Pancreas (tissue), 10 donors: Measurements from ENCODE around the gene DCAF12. TPM values are rescaled to one million over a fixed set of nuclear protein-coding genes. Genes with fewer than 3 reads are reported as not detected.

Experiments
- ATAC-seq, 4 donors: fragments of 200-7000 bp; cut with Tn5 transposase; one replicate each; pipeline versions ENCODE4 v1.8.0 to v1.9.1; 2020; ENCODE audit warnings: mild to moderate bottlenecking in 4 of 4, moderate library complexity in 4 of 4
- DNase-seq, 6 donors: peaks; one replicate each; pipeline ENCODE4 v3.0.0-alpha.2; 2020
- FAIRE-seq: peaks from 2 replicates; lab custom pipeline; 2012; peaks lifted over from hg19 to GRCh38; lab: Jason Lieb, UNC
- H3K27ac ChIP-seq, 4 donors: fragments of 200-600 bp; sonication (generic); 1 replicate in 3 of 4; 2 replicates in 1 of 4; pipeline versions ENCODE4 v1.5.0 to v1.8.0; 2020
- H3K27me3 ChIP-seq, 4 donors: fragments of 200-600 bp; one replicate each; pipeline ENCODE4 v1.8.0; 2021
- H3K36me3 ChIP-seq, 3 donors: fragments of 200-600 bp; sonication (generic) in 1 of 3; one replicate each; pipeline versions ENCODE4 v1.5.0 to v1.8.0; 2020 to 2021
- H3K4me1 ChIP-seq, 3 donors: fragments of 200-600 bp; one replicate each; pipeline ENCODE4 v1.8.0; 2021
- H3K4me3 ChIP-seq, 4 donors: fragments of 200-600 bp; sonication (generic) in 2 of 4; one replicate each; pipeline versions ENCODE4 v1.5.0 to v1.8.0; 2020 to 2021
- H3K9me3 ChIP-seq, 4 donors: fragments of 200-600 bp; one replicate each; pipeline ENCODE4 v1.8.0; 2021
- CTCF ChIP-seq, 4 donors: fragments of 200-600 bp; sonication (generic) in 3 of 4; IDR thresholded peaks; one replicate each; pipeline versions ENCODE4 v1.5.0 to v1.8.0; 2021; ENCODE audit warnings: antibody characterized with exemption in 4 of 4
- WGBS, 2 donors: extraction: QIAGEN DNeasy Blood & Tissue Kit; methylation state at CpG; one replicate each; pipeline ENCODE4 v1.1.7; 2013; 5-methylcytosine and 5-hydroxymethylcytosine counted together
- intact Hi-C, 3 donors: fragments of 100-400 bp; cut with DNase I; formaldehyde crosslinking; loops; one replicate each; pipeline versions ENCODE4 v1.11.1 to v1.14.2; 2022
- polyA plus RNA-seq, 2 donors: library from polyadenylated mRNA; stranded (reverse); fragments of 200-250 nt; gene quantifications; one replicate each; pipeline ENCODE4 v1.2.3, GENCODE V29; 2013
- total RNA-seq, 6 donors: library from RNA; stranded (reverse); fragmentation: NEBNext Ultra II Directional in 4 of 6; extraction: Animal tissue kit (Norgen Biotek cat#: 25700) in 4 of 6; gene quantifications; one replicate each; pipeline versions ENCODE4 v1.2.1 to v1.2.4, GENCODE V29; 2021 to 2023
- donor health status: healthy with polysubstance abuse.
- donor health status: DM: no; HTN: no; CAD: no; lungs with moderate emphysema.
- donor health status: DM: no; HTN: no; CAD: no.
- donor health status: control.
- donor health status: control.
- donor health status: Bipolar disorder and iron deficiency.
- donor health status: DM: yes; HTN: yes; CAD: no.
- donor health status: DM: no; HTN: no; CAD: no.
- donor health status: DM: no; HTN: no; CAD: no.
- donor health status: DM: yes; HTN: yes; CAD: no.

The DCAF12 gene
- total and polyA plus RNA-seq, 8 donors = 5.7 to 22.1 (median 13.8) TPM

GRCh38 chr9:34049630-34050384 is 76.7 kb downstream of the DCAF12 start:
- H3K4me3 ChIP-seq = peak overlapping the region; percentile 73 to 94 (median 92)
- DNase-seq (no peak), FAIRE-seq (no peak), ATAC-seq (peak in 1 of 4 donors; percentile 3)
- H3K27ac ChIP-seq = peak overlapping the region; percentile 91 to 98 (median 96)
- intact Hi-C loops = no loop called here
- no peaks in the 10 kb centered on the region for H3K27me3 ChIP-seq
- peaks cover 0 to 19% (median 4%) of the 10 kb centered on the region in 3 donors for H3K4me1 ChIP-seq
- no peaks in the 10 kb centered on the region for H3K36me3 ChIP-seq
- 7 to 10% methylated on average over 18 of the region's 18 CpGs for WGBS, 2 donors
- no peaks in the 10 kb centered on the region for H3K9me3 ChIP-seq
- TF ChIP-seq CTCF (IDR thresholded peaks at IDR 0.05) = no peak

GRCh38 chr9:34048727-34049629 is 77.5 kb downstream of the DCAF12 start, which contains the start of gene UBAP2:
Gene UBAP2 (minus strand): TSS chr9:34048887. CDS start chr9:34017148, 31,739 bp downstream.
- Histone ChIP-seq H3K4me3 (peak within 1 kb of the TSS; percentile 73 to 94 (median 92)), H3K4me1 (peaks cover 0 to 19% (median 4%) of the 10 kb centered on the region in 3 donors), H3K27ac (peak within 1 kb of the TSS; percentile 91 to 98 (median 96)), H3K27me3 (no peaks in the 10 kb centered on the region), H3K36me3 (no peaks in the 10 kb centered on the region), H3K9me3 (no peaks in the 10 kb centered on the region)
- DNase-seq (peak; percentile 96 to 99 (median 98)), FAIRE-seq (no peak), ATAC-seq (peak; percentile 89 to 95 (median 91))
- intact Hi-C loops = no loop called here
- WGBS, 2 donors = 0% methylated on average over 66 to 70 of the region's 70 CpGs
- no peak for TF ChIP-seq CTCF (IDR thresholded peaks at IDR 0.05)

- FAIRE-seq (no peak), ATAC-seq (peak; percentile 7 to 25 (median 21)), DNase-seq (peak in 4 of 6 donors; percentile 31 to 62 (median 53))
- Histone ChIP-seq H3K9me3 (no peaks in the 10 kb centered on the region), H3K27ac (peak overlapping the region; percentile 91 to 98 (median 96)), H3K4me1 (peaks cover 0 to 19% (median 4%) of the 10 kb centered on the region in 3 donors), H3K4me3 (peak overlapping the region; percentile 73 to 94 (median 92)), H3K27me3 (no peaks in the 10 kb centered on the region), H3K36me3 (no peaks in the 10 kb centered on the region)
- intact Hi-C loops = no loop called here
- TF ChIP-seq CTCF (IDR thresholded peaks at IDR 0.05) = no peak
- 1% methylated on average over 27 to 29 of the region's 29 CpGs for WGBS, 2 donors
These were observed 78.4 kb downstream of the DCAF12 start for GRCh38 chr9:34047864-34048726.

DNA sequence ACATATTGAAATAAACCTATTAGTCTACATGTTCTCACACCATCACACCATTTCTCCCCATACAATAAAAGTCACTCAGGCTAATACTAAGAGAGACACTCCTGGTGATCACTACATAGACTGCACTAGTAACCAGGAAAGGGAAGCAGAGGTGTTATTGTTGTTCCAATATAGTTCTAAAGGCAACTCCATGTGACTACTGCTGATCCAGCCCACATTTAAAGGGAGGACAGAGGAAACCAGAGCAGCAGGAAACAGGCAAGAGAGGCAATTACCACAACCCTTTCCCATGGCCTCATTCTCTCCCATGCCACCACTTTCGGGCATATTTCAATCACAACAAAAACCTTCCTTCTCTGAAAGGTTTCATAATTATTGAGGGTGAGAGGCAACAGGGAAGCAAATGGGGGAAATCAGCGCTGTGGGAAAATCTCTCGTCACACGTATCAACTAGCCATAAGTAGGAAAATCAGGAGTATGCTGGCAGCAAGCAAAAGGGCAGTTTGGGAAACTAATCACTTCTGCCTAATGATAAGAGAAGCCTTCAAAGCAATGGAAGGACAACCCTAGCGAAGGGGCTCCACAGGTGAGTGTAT is 79.6 kb downstream of the DCAF12 start:
- peak overlapping the region in 1 of 4 donors; percentile 41 for H3K27ac ChIP-seq
- peak overlapping the region in 3 of 4 donors; percentile 73 to 94 (median 92) for H3K4me3 ChIP-seq
- H3K9me3 ChIP-seq = no peaks in the 10 kb centered on the region
- 22 to 26% methylated on average over 5 of the region's 5 CpGs for WGBS, 2 donors
- H3K27me3 ChIP-seq = no peaks in the 10 kb centered on the region
- ATAC-seq = no peak
- DNase-seq = no peak
- intact Hi-C loops = no loop called here
- H3K4me1 ChIP-seq = peaks cover 0 to 19% (median 4%) of the 10 kb centered on the region in 3 donors
- H3K36me3 ChIP-seq = no peaks in the 10 kb centered on the region
- no peak for FAIRE-seq
- no peak for TF ChIP-seq CTCF (IDR thresholded peaks at IDR 0.05)
